Lung (tissue), 12 donors: ENCODE data around the gene SPTBN1. TPM values are rescaled to one million over a fixed set of nuclear protein-coding genes. Genes with fewer than 3 reads are reported as not detected.

Experiments
- ATAC-seq: fragments of 200-7000 bp; cut with Tn5 transposase; one replicate; pipeline ENCODE4 v1.9.1; 2020; ENCODE audit warnings: moderate number of reproducible peaks; ENCODE audit not compliant: insufficient read depth, low FRiP score
- DNase-seq, 3 donors: peaks; one replicate each; pipeline ENCODE4 v3.0.0-alpha.2; 2013 to 2017
- H3K27ac ChIP-seq, 2 donors: one replicate each; pipeline ENCODE4 v1.5.1; 2013; ENCODE audit warnings: mild to moderate bottlenecking in 2 of 2, moderate library complexity in 2 of 2, control low read depth in 1 of 2, inconsistent platforms in 1 of 2, low read depth in 1 of 2, low read length in 1 of 2
- H3K27me3 ChIP-seq, 3 donors: one replicate each; pipeline ENCODE4 v1.5.1; 2013; ENCODE audit warnings: low read length in 2 of 3; ENCODE audit not compliant: control insufficient read depth in 3 of 3, insufficient read depth in 3 of 3
- H3K36me3 ChIP-seq, 4 donors: one replicate each; pipeline ENCODE4 v1.5.1; 2013; ENCODE audit warnings: low read length in 4 of 4, mild to moderate bottlenecking in 1 of 4, moderate library complexity in 1 of 4; ENCODE audit not compliant: control insufficient read depth in 4 of 4, insufficient read depth in 4 of 4
- H3K4me1 ChIP-seq, 5 donors: one replicate each; pipeline ENCODE4 v1.5.1; 2013; ENCODE audit warnings: low read length in 5 of 5, mild to moderate bottlenecking in 2 of 5, moderate library complexity in 1 of 5; ENCODE audit not compliant: control insufficient read depth in 5 of 5, insufficient read depth in 5 of 5
- H3K4me3 ChIP-seq: one replicate; pipeline ENCODE4 v1.5.1; 2013; ENCODE audit warnings: mild to moderate bottlenecking, control low read depth, moderate library complexity
- H3K9ac ChIP-seq, 2 donors: one replicate each; pipeline ENCODE4 v1.5.1; 2013; ENCODE audit warnings: low read length in 2 of 2, control low read depth in 1 of 2; ENCODE audit not compliant: insufficient read depth in 1 of 2
- H3K9me3 ChIP-seq, 4 donors: one replicate each; pipeline ENCODE4 v1.5.1; 2013; ENCODE audit warnings: low read length in 3 of 4, mild to moderate bottlenecking in 1 of 4, moderate library complexity in 1 of 4; ENCODE audit not compliant: control insufficient read depth in 4 of 4, insufficient read depth in 3 of 4
- WGBS, 2 donors: extraction: QIAGEN DNeasy Blood & Tissue Kit; methylation state at CpG; one replicate each; pipeline ENCODE4 v1.1.7; 2013; 5-methylcytosine and 5-hydroxymethylcytosine counted together
- polyA plus RNA-seq, 2 donors: library from polyadenylated mRNA; stranded (reverse); fragments of 200-250 nt; gene quantifications; one replicate each; pipeline ENCODE4 v1.2.1, GENCODE V29; 2013
- total RNA-seq, 2 donors: library from RNA; depleted of rRNA in 1 of 2; stranded (reverse); fragments of >200 nt in 1 of 2; gene quantifications; one replicate each; pipeline ENCODE4 v1.2.1, GENCODE V29; 2014 to 2021
- TF ChIP-seq, protein P1 (sequence below): IDR thresholded peaks from 2 replicates; pipeline ENCODE4 v1.5.1; 2012; ENCODE audit warnings: mild to moderate bottlenecking; ENCODE audit errors: control extremely low read depth, extremely low read depth
- donor health status: control.
- donor health status: control.
- donor health status: Bipolar disorder and iron deficiency.
- donor health status: healthy.
- donor health status: DM: yes; HTN: yes; CAD: no.

Gene SPTBN1
- total and polyA plus RNA-seq, 4 donors: 89.4 to 715 (median 275) TPM

DNA sequence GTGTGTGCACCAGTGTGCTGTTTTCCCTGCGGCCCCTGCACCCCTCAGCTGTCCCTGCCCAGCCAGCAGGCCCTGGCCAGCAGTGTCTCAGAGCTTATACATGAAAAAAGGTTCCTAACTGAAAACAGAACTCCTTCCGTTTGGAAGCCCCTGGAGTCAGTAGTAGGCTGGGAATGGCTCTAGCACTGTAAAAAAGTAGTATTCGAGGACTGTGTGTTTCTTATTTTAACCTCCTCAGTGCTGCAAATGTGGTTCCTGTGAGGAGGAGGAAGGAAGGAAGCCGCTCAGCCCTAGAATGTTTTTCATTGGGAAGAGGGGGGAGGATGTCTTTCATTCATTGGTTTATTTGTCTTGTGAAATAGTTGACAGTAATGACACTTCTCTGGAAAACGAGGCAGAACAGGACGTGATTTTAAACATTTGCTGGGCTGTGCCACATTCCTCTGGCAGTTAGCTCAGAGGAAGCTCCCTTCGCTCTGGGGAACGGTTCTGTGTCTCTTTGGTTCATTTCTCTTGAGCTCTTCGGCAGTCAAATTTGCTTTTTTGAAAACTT is 103.5 kb downstream of the SPTBN1 start:
- Histone ChIP-seq H3K9ac (peak overlapping the region; percentile 65 to 72), H3K4me3 (peak overlapping the region; percentile 69), H3K4me1 (peaks cover 17 to 70% (median 34%) of the 10 kb centered on the region in 5 donors), H3K27me3 (no peaks in the 10 kb centered on the region), H3K27ac (peak overlapping the region; percentile 82 to 93), H3K9me3 (no peaks in the 10 kb centered on the region), H3K36me3 (peaks cover 0 to 7% (median 4%) of the 10 kb centered on the region in 4 donors)
- ATAC-seq (peak; percentile 30), DNase-seq (peak; percentile 76 to 94 (median 92))
- 0 to 2% methylated on average over 9 of the region's 9 CpGs for WGBS, 2 donors
- TF ChIP-seq, protein P1, sequence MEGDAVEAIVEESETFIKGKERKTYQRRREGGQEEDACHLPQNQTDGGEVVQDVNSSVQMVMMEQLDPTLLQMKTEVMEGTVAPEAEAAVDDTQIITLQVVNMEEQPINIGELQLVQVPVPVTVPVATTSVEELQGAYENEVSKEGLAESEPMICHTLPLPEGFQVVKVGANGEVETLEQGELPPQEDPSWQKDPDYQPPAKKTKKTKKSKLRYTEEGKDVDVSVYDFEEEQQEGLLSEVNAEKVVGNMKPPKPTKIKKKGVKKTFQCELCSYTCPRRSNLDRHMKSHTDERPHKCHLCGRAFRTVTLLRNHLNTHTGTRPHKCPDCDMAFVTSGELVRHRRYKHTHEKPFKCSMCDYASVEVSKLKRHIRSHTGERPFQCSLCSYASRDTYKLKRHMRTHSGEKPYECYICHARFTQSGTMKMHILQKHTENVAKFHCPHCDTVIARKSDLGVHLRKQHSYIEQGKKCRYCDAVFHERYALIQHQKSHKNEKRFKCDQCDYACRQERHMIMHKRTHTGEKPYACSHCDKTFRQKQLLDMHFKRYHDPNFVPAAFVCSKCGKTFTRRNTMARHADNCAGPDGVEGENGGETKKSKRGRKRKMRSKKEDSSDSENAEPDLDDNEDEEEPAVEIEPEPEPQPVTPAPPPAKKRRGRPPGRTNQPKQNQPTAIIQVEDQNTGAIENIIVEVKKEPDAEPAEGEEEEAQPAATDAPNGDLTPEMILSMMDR: no peak

DNA sequence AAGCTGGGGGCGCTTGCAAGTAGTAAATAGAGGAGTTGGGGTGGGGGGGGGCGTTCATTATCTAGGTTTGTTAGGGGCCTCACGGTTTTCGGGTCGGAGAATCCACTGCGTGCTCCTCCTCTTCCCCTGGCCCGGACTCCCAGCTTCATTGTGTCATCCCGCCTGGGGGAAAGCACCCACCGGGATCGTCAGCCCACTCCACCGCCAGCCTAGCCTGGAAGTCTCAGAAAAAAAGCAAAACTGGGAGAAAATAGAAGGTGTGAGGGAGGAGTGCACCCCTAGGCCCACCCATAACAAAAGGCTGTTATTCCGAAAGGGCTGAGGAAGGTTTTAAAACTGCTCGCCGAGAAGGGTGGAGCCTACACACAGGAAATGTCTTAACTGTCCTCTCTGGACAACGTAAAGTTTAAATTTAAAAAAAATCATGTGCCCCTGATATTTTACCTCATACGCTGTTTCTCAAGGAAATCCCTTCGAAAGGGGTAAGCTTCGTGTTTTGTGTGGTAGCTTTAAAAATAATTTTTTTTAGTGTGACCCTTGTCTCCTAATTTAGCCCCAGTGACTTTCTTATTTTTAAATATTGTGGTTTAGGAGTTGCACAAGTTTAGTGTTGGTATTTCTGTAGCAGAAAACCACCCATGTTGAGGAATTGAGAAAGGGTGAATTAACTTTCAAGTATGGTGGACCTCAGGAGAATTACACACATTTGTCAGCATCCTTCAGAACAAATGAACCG is 104.2 kb downstream of the SPTBN1 start:
- WGBS, 2 donors: 0 to 4% methylated on average over 19 of the region's 19 CpGs
- H3K4me3 ChIP-seq: peak overlapping the region; percentile 69
- TF ChIP-seq, protein P1: no peak
- H3K27me3 ChIP-seq: no peaks in the 10 kb centered on the region
- peaks cover 0 to 8% (median 4%) of the 10 kb centered on the region in 4 donors for H3K36me3 ChIP-seq
- ATAC-seq (no peak), DNase-seq (peak in 2 of 3 donors; percentile 77)
- no peaks in the 10 kb centered on the region for H3K9me3 ChIP-seq
- peak overlapping the region; percentile 82 to 93 for H3K27ac ChIP-seq
- peak overlapping the region; percentile 65 to 72 for H3K9ac ChIP-seq
- H3K4me1 ChIP-seq: peaks cover 14 to 70% (median 34%) of the 10 kb centered on the region in 5 donors

GRCh38 chr2:54561010-54561409 is 104.9 kb downstream of the SPTBN1 start:
- H3K4me1 ChIP-seq: peaks cover 9 to 68% (median 36%) of the 10 kb centered on the region in 5 donors
- H3K9me3 ChIP-seq: no peaks in the 10 kb centered on the region
- ATAC-seq: no peak
- TF ChIP-seq, protein P1: no peak
- whole genome bisulfite sequencing, 2 donors: 23 to 37% methylated on average over 4 of the region's 4 CpGs
- H3K9ac ChIP-seq: peak overlapping the region in 1 of 2 donors; percentile 65
- no peaks in the 10 kb centered on the region for H3K27me3 ChIP-seq
- H3K27ac ChIP-seq: peak overlapping the region in 1 of 2 donors; percentile 77
- peaks cover 0 to 8% (median 4%) of the 10 kb centered on the region in 4 donors for H3K36me3 ChIP-seq
- DNase-seq: no peak
- no peak overlapping the region for H3K4me3 ChIP-seq
